IMR-90 (cell line): Measurements from ENCODE around the gene MSI2. TPM values are rescaled to one million over a fixed set of nuclear protein-coding genes. Genes with fewer than 3 reads are reported as not detected.

Experiments used
- ATAC-seq: fragments of 200-7000 bp; cut with Tn5 transposase; 2 replicates; pipeline ENCODE4 v1.9.1; 2020; ENCODE audit warnings: low read depth, mild to moderate bottlenecking, moderate library complexity
- BruUV-seq: library from RNA; stranded (reverse); fragments of 400-500 nt; replicated peaks from 2 replicates; lab custom pipeline; 2021; lab: Mats Ljungman, UMichigan
- CTCF ChIA-PET: fragments of 300-600 bp; formaldehyde crosslinking; extraction: SDS; loops from one replicate; lab custom pipeline; 2021; ENCODE audit warnings: antibody characterized with exemption; lab: Yijun Ruan, JAX
- POLR2A ChIA-PET: fragments of 300-600 bp; sonication (Branson Sonifier 250); formaldehyde crosslinking; loops from one replicate; lab custom pipeline; 2022; ENCODE audit warnings: antibody characterized with exemption; ENCODE audit not compliant: unreplicated experiment; lab: Charles Lee
- DNase-seq: peaks from one replicate; pipeline ENCODE4 v3.0.0; 2013
- H2AFZ ChIP-seq: replicated peaks from 2 replicates; pipeline ENCODE3; 2013; ENCODE audit warnings: low read length, mild to moderate bottlenecking; ENCODE audit not compliant: poor library complexity
- H2AK5ac ChIP-seq: 2 replicates; pipeline ENCODE4 v1.6.1; 2013; ENCODE audit warnings: low read depth, low read length, inconsistent platforms
- H2AK9ac ChIP-seq: replicated peaks from 2 replicates; pipeline ENCODE3; 2013; ENCODE audit warnings: mild to moderate bottlenecking, low read depth, low read length, moderate library complexity; ENCODE audit not compliant: poor library complexity
- H2BK120ac ChIP-seq: 2 replicates; pipeline ENCODE4 v1.6.1; 2013; ENCODE audit warnings: low read depth, low read length, inconsistent platforms
- H2BK15ac ChIP-seq: 3 replicates; pipeline ENCODE4 v1.6.1; 2013; ENCODE audit warnings: low read depth, low read length, inconsistent platforms
- H2BK20ac ChIP-seq: 2 replicates; pipeline ENCODE4 v1.6.1; 2013; ENCODE audit warnings: low read depth, mild to moderate bottlenecking, inconsistent platforms, low read length, moderate library complexity
- H2BK5ac ChIP-seq: 2 replicates; pipeline ENCODE4 v1.6.1; 2013; ENCODE audit warnings: mild to moderate bottlenecking, low read depth, low read length, inconsistent platforms; ENCODE audit not compliant: poor library complexity, severe bottlenecking
- H3K14ac ChIP-seq: replicated peaks from 2 replicates; pipeline ENCODE4 v1.6.1; 2013; ENCODE audit warnings: low read depth, low read length, inconsistent platforms
- H3K18ac ChIP-seq: 2 replicates; pipeline ENCODE4 v1.6.1; 2013; ENCODE audit warnings: low read depth, low read length, control low read depth
- H3K23ac ChIP-seq: 2 replicates; pipeline ENCODE4 v1.6.1; 2013; ENCODE audit warnings: low read depth, low read length, inconsistent platforms
- H3K27ac ChIP-seq: 2 replicates; pipeline ENCODE4 v1.5.1; 2013; ENCODE audit warnings: mild to moderate bottlenecking, control low read depth, low read length; ENCODE audit not compliant: insufficient read depth
- H3K27me3 ChIP-seq: 2 replicates; pipeline ENCODE4 v1.6.1; 2013; ENCODE audit warnings: low read length; ENCODE audit not compliant: control insufficient read depth, insufficient read depth
- H3K36me3 ChIP-seq: 2 replicates; pipeline ENCODE4 v1.6.1; 2013; ENCODE audit warnings: low read length, mixed read lengths; ENCODE audit not compliant: control insufficient read depth, insufficient read depth
- H3K4ac ChIP-seq: 2 replicates; pipeline ENCODE4 v1.6.1; 2013; ENCODE audit warnings: low read depth, low read length, inconsistent platforms
- H3K4me1 ChIP-seq: 2 replicates; pipeline ENCODE4 v1.6.1; 2013; ENCODE audit warnings: low read length, mixed read lengths; ENCODE audit not compliant: control insufficient read depth, insufficient read depth
- H3K4me2 ChIP-seq: 2 replicates; pipeline ENCODE4 v1.6.1; 2013; ENCODE audit warnings: low read depth, mild to moderate bottlenecking, control low read depth, low read length, moderate library complexity
- H3K4me3 ChIP-seq: 2 replicates; pipeline ENCODE4 v1.5.1; 2013; ENCODE audit warnings: low read depth, mild to moderate bottlenecking, control low read depth, low read length, moderate library complexity; ENCODE audit not compliant: insufficient read depth
- H3K56ac ChIP-seq: 2 replicates; pipeline ENCODE4 v1.6.1; 2013; ENCODE audit warnings: low read length, inconsistent platforms; ENCODE audit not compliant: insufficient read depth; ENCODE audit errors: extremely low read depth
- H3K79me1 ChIP-seq, 2 experiments: 2 replicates each; pipeline ENCODE4 v1.6.1; 2013; ENCODE audit warnings: low read length in 2 of 2, inconsistent platforms in 1 of 2, low read depth in 1 of 2
- H3K9ac ChIP-seq: 2 replicates; pipeline ENCODE4 v1.6.1; 2013; ENCODE audit warnings: low read depth, low read length, control low read depth
- H3K9me1 ChIP-seq: 2 replicates; pipeline ENCODE4 v1.6.1; 2013; ENCODE audit warnings: low read length, inconsistent platforms; ENCODE audit not compliant: insufficient read depth
- H3K9me3 ChIP-seq: 2 replicates; pipeline ENCODE4 v1.6.1; 2013; ENCODE audit warnings: low read length; ENCODE audit not compliant: control insufficient read depth, insufficient read depth
- H4K20me1 ChIP-seq: 2 replicates; pipeline ENCODE4 v1.6.1; 2013; ENCODE audit warnings: low read length, inconsistent platforms; ENCODE audit not compliant: insufficient read depth
- H4K5ac ChIP-seq: 2 replicates; pipeline ENCODE4 v1.6.1; 2013; ENCODE audit warnings: mild to moderate bottlenecking, low read depth, low read length, control low read depth
- H4K8ac ChIP-seq, 2 experiments: 2 replicates each; pipeline ENCODE4 v1.6.1; 2013; ENCODE audit warnings: low read depth in 2 of 2, low read length in 2 of 2, control low read depth in 1 of 2, inconsistent platforms in 1 of 2
- H4K91ac ChIP-seq: 2 replicates; pipeline ENCODE4 v1.6.1; 2013; ENCODE audit warnings: low read depth, low read length, inconsistent platforms; ENCODE audit not compliant: insufficient read depth
- CEBPB ChIP-seq: IDR thresholded peaks from 2 replicates; pipeline ENCODE4 v1.6.1; 2012; ENCODE audit warnings: low read depth, low read length, improper control_type of control experiment
- CHD1 ChIP-seq: IDR thresholded peaks from 2 replicates; pipeline ENCODE4 v1.6.1; 2012; ENCODE audit warnings: low read depth, low read length, improper control_type of control experiment
- ELK1 ChIP-seq: fragments of 150-350 bp; IDR thresholded peaks from 2 replicates; pipeline ENCODE4 v1.6.1; 2016; ENCODE audit warnings: low read depth, mild to moderate bottlenecking, low read length, moderate library complexity, borderline replicate concordance
- FOS ChIP-seq: fragments of 150-350 bp; IDR thresholded peaks from 2 replicates; pipeline ENCODE4 v1.6.1; 2016; ENCODE audit warnings: low read depth, low read length
- MAZ ChIP-seq: IDR thresholded peaks from 2 replicates; pipeline ENCODE4 v1.6.1; 2012; ENCODE audit warnings: low read depth, mild to moderate bottlenecking, low read length, improper control_type of control experiment, moderate library complexity, borderline replicate concordance
- POLR2A ChIP-seq: IDR thresholded peaks from 2 replicates; pipeline ENCODE4 v1.6.1; 2012; ENCODE audit warnings: mild to moderate bottlenecking, low read depth, low read length
- RAD21 ChIP-seq: IDR thresholded peaks from 2 replicates; pipeline ENCODE4 v1.6.1; 2012; ENCODE audit warnings: low read length, improper control_type of control experiment
- WGBS, 2 experiments: methylation state at CpG; one replicate each; pipeline versions ENCODE4 v1.1.5 to v1.1.7; 2013; ENCODE audit warnings: missing lambda C conversion rate in 2 of 2; ENCODE audit not compliant: insufficient read length in 1 of 2; ENCODE audit errors: extremely low coverage in 2 of 2; 5-methylcytosine and 5-hydroxymethylcytosine counted together
- dilution Hi-C: fragments of 300-500 bp; cut with HindIII; formaldehyde crosslinking; loops from one replicate; pipeline ENCODE4 v1.14.3; 2018; ENCODE audit warnings: low sequenced_read_pairs; ENCODE audit not compliant: unreplicated experiment
- in situ Hi-C: fragments of 300-500 bp; cut with MboI; formaldehyde crosslinking; loops from 3 replicates; pipeline ENCODE4 v1.14.3; 2019; ENCODE audit warnings: low sequenced_read_pairs, inconsistent platforms, mixed read lengths
- intact Hi-C: fragments of 100-400 bp; cut with micrococcal nuclease; formaldehyde crosslinking; loops from 2 replicates; pipeline ENCODE4 v1.10.0; 2022
- polyA plus RNA-seq, 3 experiments: library from polyadenylated mRNA; depleted of rRNA; stranded (reverse); fragments of >200 nt; gene quantifications; 2 replicates each; pipeline ENCODE4 v1.2.3, GENCODE V29; 2012; ENCODE audit warnings: low replicate concordance in 1 of 3
- total RNA-seq: library from RNA; depleted of rRNA; stranded (reverse); fragments of >200 nt; gene quantifications from 2 replicates; pipeline ENCODE4 v1.2.3, GENCODE V29; 2012

MSI2 gene
- total and polyA plus RNA-seq, 2 of the 4 experiments (the other 2 are of a cell fraction) = 13.0 to 16.0 TPM

- ATAC-seq (peak; percentile 92), DNase-seq (peak; percentile 95)
- intact Hi-C loops = no loop called here
- Histone ChIP-seq H4K20me1 (no peaks in the 10 kb centered on the region), H2AFZ (peak overlapping the region; percentile 87), H4K5ac (peak overlapping the region; percentile 45), H3K4me3 (no peak overlapping the region), H3K56ac (no peak overlapping the region; the same call in 1 of the 2 replicates), H4K91ac (peak overlapping the region; percentile 95), H2AK5ac (peak overlapping the region; percentile 97), H2BK20ac (peak overlapping the region; percentile 84), H4K8ac (peak overlapping the region; percentile 62 to 76), H3K14ac (peak overlapping the region; percentile 80), H3K27me3 (no peaks in the 10 kb centered on the region), H3K23ac (peak overlapping the region; percentile 74), H3K27ac (peak overlapping the region; percentile 30; the same call in 1 of the 2 replicates), H3K4me2 (no peak overlapping the region), H2BK5ac (peak overlapping the region; percentile 75), H3K9ac (no peak overlapping the region), H2BK120ac (peak overlapping the region; percentile 90), H3K4ac (peak overlapping the region; percentile 91), H2BK15ac (peak overlapping the region; percentile 88; the same call in 2 of the 3 replicates), H3K4me1 (peaks cover 16% of the 10 kb centered on the region), H3K9me1 (peaks cover 23% of the 10 kb centered on the region), H3K79me1 (peaks cover 5 to 23% of the 10 kb centered on the region in 2 experiments; a peak in 2 of 4 replicates), H3K18ac (peak overlapping the region; percentile 44), H2AK9ac (peak overlapping the region; percentile 92), H3K9me3 (no peaks in the 10 kb centered on the region), H3K36me3 (no peaks in the 10 kb centered on the region)
- dilution Hi-C loops = no loop called here
- WGBS, 2 experiments = 13% methylated on average over 1 of the region's 9 CpGs; no CpG with 5 or more reads in 1 of the 2 experiments
- TF ChIP-seq ELK1 (no peak), POLR2A (0 out of 2 replicates have a peak, but pooled peaks have one; percentile 43), CEBPB (peak; percentile 35; the same call in 1 of the 2 replicates), RAD21 (peak; percentile 19; the same call in 1 of the 2 replicates), MAZ (peak; percentile 63; the same call in 1 of the 2 replicates), CHD1 (no peak), FOS (peak; percentile 47; the same call in 1 of the 2 replicates)
- ChIA-PET CTCF (no interaction called here), POLR2A (no interaction called here)
- BruUV-seq = no TSS peak
- in situ Hi-C loops = no loop called here
Observed at GRCh38 chr17:57463103-57463885, 207.0 kb downstream of the MSI2 start.
